GOT3 (cell line): ENCODE measurements around the gene TMED3.
"Not testable (repeated sequence)": the region's sequence is repeated elsewhere in the genome, so short reads cannot be mapped to it uniquely, and the experiment has no call there.

ENCODE experiments used
- DNase-seq: peaks from one replicate; lab custom pipeline; 2025; ENCODE audit warnings: mixed read lengths; lab: John Stamatoyannopoulos, UW

Gene TMED3

GRCh38 chr15:79316864-79317263 is 6.0 kb downstream of the TMED3 start:
- DNase-seq = no peak

- not testable (repeated sequence) for DNase-seq
Observed at GRCh38 chr15:79319973-79320372, 9.1 kb downstream of the TMED3 start.

- DNase-seq = no peak
Observed at GRCh38 chr15:79321876-79322275, 11.0 kb downstream of the TMED3 start.

- DNase-seq = no peak
Observed at GRCh38 chr15:79322306-79322705, 11.4 kb downstream of the TMED3 start.

- DNase-seq = no peak
Observed at GRCh38 chr15:79322945-79323344, 12.0 kb downstream of the TMED3 start.

GRCh38 chr15:79329171-79329611 is 18.3 kb downstream of the TMED3 start:
- DNase-seq = no peak

GRCh38 chr15:79332824-79333510 is 22.1 kb downstream of the TMED3 start:
- no peak for DNase-seq

- DNase-seq = no peak
Observed at GRCh38 chr15:79337591-79337990, 26.7 kb downstream of the TMED3 start.

GRCh38 chr15:79339588-79340314 is 28.8 kb downstream of the TMED3 start:
- DNase-seq = no peak

- no peak for DNase-seq
Observed at GRCh38 chr15:79340315-79340602, 29.3 kb downstream of the TMED3 start.

GRCh38 chr15:79341396-79341795 is 30.5 kb downstream of the TMED3 start:
- DNase-seq = no peak

GRCh38 chr15:79349525-79349924 is 38.6 kb downstream of the TMED3 start:
- DNase-seq = no peak

- DNase-seq = no peak
Observed at GRCh38 chr15:79352206-79352605, 41.3 kb downstream of the TMED3 start.

GRCh38 chr15:79357566-79357965 is 46.7 kb downstream of the TMED3 start:
- no peak for DNase-seq

GRCh38 chr15:79358069-79358468 is 47.2 kb downstream of the TMED3 start:
- no peak for DNase-seq

- no peak for DNase-seq
Observed at GRCh38 chr15:79364571-79365240, 53.8 kb downstream of the TMED3 start.

- DNase-seq = no peak
Observed at GRCh38 chr15:79365765-79366164, 54.9 kb downstream of the TMED3 start.

- DNase-seq = no peak
Observed at GRCh38 chr15:79366691-79367090, 55.8 kb downstream of the TMED3 start.

- DNase-seq = no peak
Observed at GRCh38 chr15:79370716-79371115, 59.8 kb downstream of the TMED3 start.

GRCh38 chr15:79371591-79371990 is 60.7 kb downstream of the TMED3 start:
- DNase-seq = no peak

- DNase-seq = no peak
Observed at GRCh38 chr15:79372428-79372827, 61.5 kb downstream of the TMED3 start.
